ENCODE data around the gene NME4.

Gene NME4

DNA sequence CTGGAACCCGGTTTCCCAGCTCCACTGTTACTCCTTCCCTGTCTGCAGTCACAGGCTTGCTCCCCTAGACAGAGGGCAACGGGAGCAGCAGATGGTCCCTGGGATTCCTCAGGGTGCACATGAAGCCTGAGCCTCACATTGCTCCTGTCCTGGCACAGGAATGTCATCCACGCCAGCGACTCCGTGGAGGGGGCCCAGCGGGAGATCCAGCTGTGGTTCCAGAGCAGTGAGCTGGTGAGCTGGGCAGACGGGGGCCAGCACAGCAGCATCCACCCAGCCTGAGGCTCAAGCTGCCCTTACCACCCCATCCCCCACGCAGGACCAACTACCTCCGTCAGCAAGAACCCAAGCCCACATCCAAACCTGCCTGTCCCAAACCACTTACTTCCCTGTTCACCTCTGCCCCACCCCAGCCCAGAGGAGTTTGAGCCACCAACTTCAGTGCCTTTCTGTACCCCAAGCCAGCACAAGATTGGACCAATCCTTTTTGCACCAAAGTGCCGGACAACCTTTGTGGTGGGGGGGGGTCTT is 3.1 kb downstream of the NME4 start:
- peaks cover 12% of the 10 kb centered on the region for H3K36me3 ChIP-seq (replicated peaks)
- TF ChIP-seq CTCF (IDR thresholded peaks at IDR 0.05; ENCODE audit: low read depth, low read length, missing control alignments): no peak
- H3K4me3 ChIP-seq (ENCODE audit: low read depth, low read length): peak overlapping the region; percentile 77
- DNase-seq: no peak
- in situ Hi-C loops (cut with HindIII; ENCODE audit: low pct_ligation_motif_present, low sequenced_read_pairs): no loop called here
- H3K27me3 ChIP-seq (replicated peaks): no peaks in the 10 kb centered on the region
- H3K27ac ChIP-seq: no peak overlapping the region

- Histone ChIP-seq H3K27ac (peak within 1 kb of the TSS; percentile 72), H3K36me3 (replicated peaks) (peaks cover 12% of the 10 kb centered on the region), H3K27me3 (replicated peaks) (no peaks in the 10 kb centered on the region), H3K4me3 (ENCODE audit: low read depth, low read length) (peak within 1 kb of the TSS; percentile 77)
- peak; percentile 89 for DNase-seq
- peak; percentile 48 for TF ChIP-seq CTCF (IDR thresholded peaks at IDR 0.05; ENCODE audit: low read depth, low read length, missing control alignments)
- in situ Hi-C loops (cut with HindIII; ENCODE audit: low pct_ligation_motif_present, low sequenced_read_pairs): no loop called here
Observed at GRCh38 chr16:401468-402348, 4.7 kb downstream of the NME4 start, which contains the start of gene DECR2. Gene DECR2, plus strand, starts transcription at chr16:401885. Its CDS starts 79 bp downstream, at chr16:401964.

DNA sequence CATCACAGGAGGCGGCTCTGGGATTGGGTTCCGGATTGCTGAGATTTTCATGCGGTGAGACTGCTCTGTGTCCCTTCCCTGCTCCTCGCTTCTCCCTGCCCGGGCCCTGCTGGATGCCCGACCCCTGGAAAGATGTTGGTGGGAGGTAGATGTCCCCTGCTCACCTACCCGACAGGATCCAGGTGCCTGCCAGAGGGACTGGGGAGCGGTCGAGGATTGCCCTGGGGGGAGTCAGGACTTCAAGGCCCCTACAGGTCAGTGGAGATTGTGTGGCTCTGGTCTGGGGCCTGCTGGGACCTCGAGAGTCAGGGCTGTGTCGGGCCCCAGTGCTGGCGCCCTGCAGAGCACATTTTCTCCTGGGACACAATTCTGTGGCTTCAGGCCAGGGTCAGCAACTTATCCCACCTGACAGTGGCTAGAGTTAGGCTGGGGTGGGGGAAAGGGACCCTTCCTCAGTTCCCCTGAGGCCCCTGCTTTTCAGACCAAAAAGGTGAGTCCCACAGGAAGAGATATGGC is 8.0 kb downstream of the NME4 start:
- in situ Hi-C loops (cut with HindIII; ENCODE audit: low pct_ligation_motif_present, low sequenced_read_pairs): no loop called here
- TF ChIP-seq CTCF (IDR thresholded peaks at IDR 0.05; ENCODE audit: low read depth, low read length, missing control alignments): no peak
- H3K36me3 ChIP-seq (replicated peaks): peaks cover 3% of the 10 kb centered on the region
- H3K27me3 ChIP-seq (replicated peaks): no peaks in the 10 kb centered on the region
- H3K4me3 ChIP-seq (ENCODE audit: low read depth, low read length): no peak overlapping the region
- no peak for DNase-seq
- H3K27ac ChIP-seq: no peak overlapping the region

GRCh38 chr16:405548-406506 is 8.8 kb downstream of the NME4 start:
- DNase-seq: no peak
- in situ Hi-C loops (cut with HindIII; ENCODE audit: low pct_ligation_motif_present, low sequenced_read_pairs): no loop called here

More at GRCh38 chr16:405548-406506, 8.8 kb downstream of the NME4 start:
- no peak overlapping the region for H3K4me3 ChIP-seq (ENCODE audit: low read depth, low read length)
- H3K27ac ChIP-seq: no peak overlapping the region
- TF ChIP-seq CTCF (IDR thresholded peaks at IDR 0.05; ENCODE audit: low read depth, low read length, missing control alignments): no peak
- H3K27me3 ChIP-seq (replicated peaks): no peaks in the 10 kb centered on the region
- H3K36me3 ChIP-seq (replicated peaks): peaks cover 2% of the 10 kb centered on the region

Data from brain microvascular endothelial cell (primary cell).